Activated CD4-positive, alpha-beta T cell treated with anti-CD3 and anti-CD28 coated beads for 4 hours (primary cell): ENCODE results near the gene DERA.
"Not testable (repeated sequence)": the region's sequence is repeated elsewhere in the genome, so short reads cannot be mapped to it uniquely, and the experiment has no call there.

Experiments
- DNase-seq, 2 donors: peaks; one replicate each; pipeline ENCODE4 v3.0.0-alpha.2; 2020

DERA gene

DNA sequence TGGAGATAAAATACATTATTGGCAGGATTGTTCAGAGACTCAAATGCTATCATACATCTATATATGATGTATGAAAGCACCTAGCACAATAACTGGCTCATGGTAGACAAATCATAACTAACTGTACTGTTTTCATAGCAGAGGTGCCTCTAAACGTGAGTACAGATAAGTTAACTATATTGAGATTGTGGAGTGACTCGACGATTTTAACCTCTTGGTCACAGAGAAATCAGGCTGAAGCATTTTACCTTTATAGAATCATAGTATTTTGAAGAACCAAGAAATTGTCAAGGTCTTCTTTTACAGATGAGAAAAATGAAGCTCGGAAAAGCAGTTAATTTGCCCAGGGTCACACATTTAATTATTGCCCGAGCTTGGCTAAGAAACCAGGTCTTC, 666 bp upstream of the DERA start:
- no peak for DNase-seq

DNA sequence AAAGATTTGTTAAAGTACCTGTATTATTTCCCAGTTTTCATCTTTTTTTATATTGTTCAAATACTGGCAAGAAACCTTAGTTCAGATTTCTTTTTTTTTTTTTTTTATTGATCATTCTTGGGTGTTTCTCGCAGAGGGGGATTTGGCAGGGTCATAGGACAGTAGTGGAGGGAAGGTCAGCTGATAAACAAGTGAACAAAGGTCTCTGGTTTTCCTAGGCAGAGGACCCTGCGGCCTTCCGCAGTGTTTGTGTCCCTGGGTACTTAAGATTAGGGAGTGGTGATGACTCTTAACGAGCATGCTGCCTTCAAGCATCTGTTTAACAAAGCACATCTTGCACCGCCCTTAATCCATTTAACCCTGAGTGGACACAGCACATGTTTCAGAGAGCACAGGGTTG, 799 bp downstream of the DERA start:
- not testable (repeated sequence) for DNase-seq

DNA sequence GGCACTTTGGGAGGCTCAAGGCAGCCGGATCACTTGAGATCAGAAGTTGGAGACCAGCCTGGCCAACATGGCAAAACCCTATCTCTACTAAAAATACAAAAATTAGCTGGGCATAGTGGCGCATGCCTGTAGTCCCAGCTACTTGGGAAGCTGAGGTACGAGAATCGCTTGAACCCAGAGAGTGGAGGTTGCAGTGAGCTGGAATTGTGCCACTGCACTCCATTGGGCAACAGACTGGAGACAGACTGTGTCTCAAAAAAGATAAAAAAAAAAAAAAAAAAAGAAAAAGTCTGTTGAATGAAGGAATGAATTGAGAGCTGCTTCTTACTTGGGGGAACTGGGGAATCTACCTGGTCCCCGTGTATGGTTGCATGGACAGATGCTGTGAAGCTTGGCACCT, 3.0 kb downstream of the DERA start:
- DNase-seq, result not testable (repeated sequence)

DNA sequence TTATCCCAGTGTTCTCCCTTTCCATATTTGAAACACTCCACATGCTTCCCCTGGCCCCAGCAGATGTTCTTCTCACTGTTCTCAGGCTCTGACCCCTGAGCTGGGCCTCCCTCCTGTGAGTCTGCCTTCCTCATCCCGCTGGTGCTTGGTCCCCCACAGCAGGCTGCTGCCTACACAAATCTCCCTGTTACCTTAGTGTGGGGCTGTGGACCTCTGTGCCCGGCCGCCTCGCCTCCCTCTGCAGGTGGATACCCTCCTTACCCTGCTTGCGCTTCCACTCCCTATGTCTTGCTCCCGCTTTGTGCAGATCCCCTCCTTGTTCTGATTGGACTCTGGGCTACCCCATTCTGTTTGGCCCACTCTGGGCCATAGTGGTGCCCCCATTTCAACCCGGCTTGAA, 6.9 kb downstream of the DERA start:
- no peak for DNase-seq

DNA sequence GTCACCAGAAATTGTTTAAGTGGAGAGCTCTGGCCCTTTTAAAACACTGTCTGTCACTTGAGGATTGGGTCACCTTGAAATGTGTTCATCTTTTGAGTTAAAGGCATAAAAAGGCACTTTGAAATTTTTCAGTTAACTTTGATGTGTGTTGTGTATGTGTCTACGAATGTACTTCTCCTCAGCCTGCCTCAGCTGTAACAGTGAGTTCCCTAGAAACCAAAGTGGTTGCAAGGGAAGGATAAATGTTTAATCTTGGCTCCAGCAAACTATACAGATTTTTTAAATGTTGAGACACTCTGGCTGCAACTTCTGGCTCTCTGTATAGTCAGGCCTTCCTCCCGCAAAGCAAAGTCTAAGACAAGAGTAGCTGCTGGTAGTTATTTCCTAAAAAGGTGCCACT, 8.3 kb downstream of the DERA start:
- no peak for DNase-seq

DNA sequence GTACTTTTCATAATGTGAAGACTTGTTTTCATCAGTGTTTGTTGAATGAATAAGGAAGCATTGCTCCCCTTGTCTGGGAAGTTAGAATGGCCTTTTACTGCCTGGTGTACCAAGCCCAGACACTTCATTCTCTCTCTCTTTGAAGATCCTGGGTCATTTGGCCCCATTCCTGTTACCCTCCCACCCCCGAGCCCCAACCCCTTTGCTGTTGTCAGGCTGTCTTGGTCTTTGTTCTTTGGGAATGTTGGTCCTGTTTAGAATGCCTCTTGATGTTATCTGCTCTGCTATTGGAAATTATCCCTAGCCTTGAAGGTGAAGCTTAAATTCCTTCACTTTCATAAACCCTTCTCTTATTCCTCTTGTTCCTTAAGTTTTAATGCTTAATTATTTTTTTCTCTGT, 13.8 kb downstream of the DERA start:
- no peak for DNase-seq

DNA sequence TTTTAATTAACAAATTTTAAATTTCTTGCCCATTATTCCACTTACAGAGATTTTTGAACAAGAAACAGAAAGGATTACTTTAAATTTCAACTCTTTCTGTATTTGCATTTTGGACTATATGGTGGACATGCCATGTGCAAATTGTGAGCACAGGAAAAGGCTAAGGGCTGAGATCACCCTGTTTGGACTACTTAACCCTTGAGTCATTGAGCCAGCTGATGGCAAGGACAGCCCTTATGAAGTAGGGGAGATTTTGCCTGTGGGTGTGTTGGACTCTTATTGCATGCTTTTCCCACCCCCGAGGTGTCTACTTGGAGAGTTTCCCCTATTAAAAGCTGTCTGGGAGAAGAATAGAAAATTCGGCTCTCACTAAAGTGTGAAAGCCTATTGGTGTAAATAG, 17.2 kb downstream of the DERA start:
- no peak for DNase-seq

DNA sequence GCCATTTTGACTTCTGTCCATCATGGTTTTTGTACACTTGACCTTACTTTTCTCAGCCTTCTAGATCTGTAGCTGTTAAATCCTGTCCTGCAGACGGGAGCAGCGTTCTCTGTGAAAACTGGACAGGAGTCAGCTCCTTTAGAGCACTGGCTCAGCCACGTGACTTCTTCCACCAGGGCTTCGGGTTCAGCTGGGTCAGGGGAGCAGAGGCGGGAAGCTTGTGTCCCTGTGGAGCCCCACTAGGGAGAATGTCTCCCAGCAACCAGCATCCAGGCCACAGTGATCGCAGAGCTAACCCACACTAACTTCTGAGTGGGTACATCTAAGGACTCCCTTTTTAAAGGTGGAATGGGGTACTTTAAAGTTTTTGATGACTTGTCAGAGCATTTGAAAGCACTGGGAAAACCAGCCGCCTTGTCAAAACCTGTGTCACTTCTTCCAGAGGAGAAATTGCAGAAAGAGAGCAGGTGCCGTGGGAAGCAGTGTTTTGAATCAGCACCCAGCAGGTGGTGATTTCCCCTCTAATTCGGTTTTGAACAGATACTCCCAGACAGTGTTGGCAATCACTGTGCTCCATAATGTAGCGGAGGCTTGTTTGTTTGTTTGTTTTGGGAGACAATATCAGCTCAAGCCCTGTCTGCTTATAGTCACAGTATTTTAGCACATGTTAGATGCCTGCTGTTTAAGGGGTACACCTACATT, 17.9 kb downstream of the DERA start:
- DNase-seq, result no peak

DNA sequence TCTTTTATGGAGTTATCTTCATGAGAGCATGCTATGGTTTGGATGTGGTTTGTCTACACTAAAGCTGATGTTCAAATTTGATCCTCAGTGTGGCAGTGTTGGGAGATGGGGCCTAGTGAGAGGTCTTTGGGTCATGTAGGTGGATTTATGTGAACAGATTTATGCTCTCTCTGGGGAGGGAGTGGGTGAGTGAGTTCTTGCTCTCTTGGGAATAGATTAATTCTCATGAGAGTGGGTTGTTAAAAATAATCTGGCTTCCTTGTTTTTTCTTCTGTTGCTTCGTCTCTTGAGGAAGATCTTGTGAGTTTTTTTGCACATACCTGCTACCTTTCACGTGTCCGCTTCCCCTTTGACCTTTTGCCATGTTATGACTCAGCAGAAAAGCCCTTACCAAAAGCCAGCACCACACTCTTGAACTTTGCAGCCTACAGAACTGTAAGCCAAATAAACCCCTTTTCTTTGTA, 20.5 kb downstream of the DERA start:
- no peak for DNase-seq

DNA sequence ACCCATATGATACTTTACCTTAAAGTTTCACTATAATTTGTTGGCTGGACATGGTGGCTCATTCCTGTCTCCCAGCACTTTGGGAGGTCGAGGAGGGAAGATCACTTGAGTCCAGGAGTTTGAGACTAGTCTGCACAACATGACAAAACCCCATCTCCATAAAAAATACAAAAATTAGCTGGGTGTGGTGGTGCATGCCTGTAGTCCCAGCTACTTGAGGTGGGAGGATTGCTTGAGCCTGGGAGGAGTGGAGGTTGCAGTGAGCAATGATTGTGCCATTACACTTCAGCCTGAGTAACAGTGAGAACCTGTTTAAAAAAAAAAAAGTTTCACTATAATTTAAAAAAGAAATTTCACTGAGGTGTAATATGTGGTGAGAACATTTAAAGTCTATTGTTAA, 21.2 kb downstream of the DERA start:
- no peak for DNase-seq

DNA sequence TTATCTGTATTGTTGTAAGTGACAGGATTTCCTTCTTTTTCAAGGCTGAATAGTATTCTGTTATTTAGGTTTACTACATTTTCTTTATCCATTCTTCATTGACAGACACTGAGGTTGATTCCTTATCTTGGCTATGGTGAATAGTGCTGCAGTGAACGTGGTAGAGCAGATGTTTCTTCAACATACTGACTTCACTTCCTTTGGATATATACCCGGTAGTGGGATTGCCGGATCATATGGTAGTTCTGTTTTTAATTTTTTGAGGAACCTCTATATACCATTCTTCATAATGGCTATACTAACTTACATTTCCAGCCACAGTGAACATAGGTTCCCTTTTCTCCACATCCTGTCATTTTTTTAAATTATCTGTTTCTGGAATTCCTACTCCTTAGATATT, 21.8 kb downstream of the DERA start:
- no peak for DNase-seq

DNA sequence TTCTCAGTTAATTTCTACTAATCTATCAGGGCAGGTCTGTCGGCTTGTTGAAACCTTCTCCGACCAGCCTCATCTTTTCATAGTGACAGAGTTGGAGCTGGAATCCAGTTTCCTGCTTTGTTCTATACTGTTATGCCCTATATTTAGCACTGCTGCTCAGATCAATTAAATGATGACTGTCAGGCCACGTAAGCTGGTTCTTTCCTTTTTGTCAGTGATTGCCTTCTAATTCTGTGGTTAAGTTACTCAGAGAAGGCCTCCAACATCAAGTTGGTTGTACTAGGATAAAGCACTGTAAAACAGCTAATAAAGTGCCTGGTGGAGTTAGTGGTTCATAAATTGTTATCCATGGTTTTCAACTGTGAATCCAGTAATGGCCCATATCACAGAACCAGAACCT, 22.6 kb downstream of the DERA start:
- no peak for DNase-seq

DNA sequence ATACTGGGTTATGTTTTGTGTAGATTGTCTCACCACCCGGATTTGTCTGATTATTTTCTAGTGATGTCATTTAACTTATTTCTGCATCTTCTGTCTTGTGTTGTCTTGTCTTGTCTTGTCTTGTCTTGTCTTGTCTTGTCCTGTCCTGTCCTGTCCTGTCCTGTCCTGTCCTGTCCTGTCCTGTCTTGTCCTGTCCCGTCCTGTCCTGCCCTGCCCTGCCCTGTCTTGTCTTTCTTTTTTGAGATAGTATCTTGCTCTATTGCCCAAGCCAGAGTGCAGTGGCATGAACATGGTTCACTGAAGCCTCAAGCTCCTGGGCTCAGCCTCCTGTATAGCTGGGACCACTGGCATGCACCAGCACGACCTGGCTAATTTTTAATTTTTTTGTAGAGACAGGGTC, 25.6 kb downstream of the DERA start:
- no peak for DNase-seq

DNA sequence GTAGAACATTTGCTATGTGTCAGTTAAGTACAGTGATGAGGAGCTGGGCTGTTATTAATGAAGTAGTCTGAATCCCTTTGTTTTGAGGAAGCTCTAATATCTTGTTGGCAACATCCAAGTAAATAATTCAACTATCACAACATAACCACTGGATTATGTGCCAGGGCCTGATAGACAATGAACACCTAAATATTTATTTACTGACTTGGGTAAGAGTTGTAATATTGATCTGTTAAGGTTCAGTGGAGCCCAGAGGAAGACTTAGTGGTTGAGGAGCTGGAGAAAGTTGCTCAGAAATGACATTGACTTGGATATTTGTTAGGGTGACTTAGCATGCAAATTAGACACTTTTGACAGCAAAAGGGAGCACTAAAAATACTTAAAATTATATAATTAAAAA, 26.8 kb downstream of the DERA start:
- DNase-seq, result no peak

DNA sequence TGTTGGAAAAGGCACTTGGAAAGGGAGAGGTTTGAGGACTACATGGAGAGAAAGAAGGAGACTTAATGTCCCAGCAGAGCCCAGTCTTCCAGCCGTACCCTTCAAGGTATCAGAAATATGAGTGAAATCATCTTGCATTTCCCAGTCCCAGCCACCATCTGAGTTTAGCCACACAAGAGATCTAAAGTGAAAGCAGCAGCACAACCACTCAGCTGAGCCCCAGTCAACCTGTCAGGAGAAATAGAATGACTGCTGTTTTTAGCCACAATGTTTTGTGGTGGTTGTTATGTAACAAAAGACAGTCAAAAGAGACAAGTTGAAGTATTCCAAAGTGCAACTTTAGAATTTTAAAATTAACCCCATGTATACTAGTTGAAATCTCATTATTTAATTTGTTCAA, 28.0 kb downstream of the DERA start:
- no peak for DNase-seq

DNA sequence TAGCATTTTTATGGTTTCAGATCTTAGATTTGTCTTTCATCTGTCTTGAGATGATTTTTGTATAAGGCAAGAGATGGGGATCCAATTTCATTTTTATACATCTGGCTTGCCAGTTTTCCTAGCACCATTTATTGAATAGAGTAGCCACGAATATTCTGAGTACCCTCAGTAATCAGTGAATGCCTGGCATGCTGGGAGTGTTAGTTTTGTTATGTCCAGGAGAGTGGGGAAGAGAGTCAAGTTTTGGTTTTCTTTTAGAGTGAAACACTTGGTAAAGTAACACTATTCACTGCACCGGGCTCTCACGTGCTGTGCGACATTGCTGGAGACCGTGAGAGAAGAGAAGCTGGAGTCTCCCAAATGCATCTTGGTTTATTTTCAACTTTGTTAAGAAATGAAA, 31.3 kb downstream of the DERA start:
- DNase-seq, result no peak

DNA sequence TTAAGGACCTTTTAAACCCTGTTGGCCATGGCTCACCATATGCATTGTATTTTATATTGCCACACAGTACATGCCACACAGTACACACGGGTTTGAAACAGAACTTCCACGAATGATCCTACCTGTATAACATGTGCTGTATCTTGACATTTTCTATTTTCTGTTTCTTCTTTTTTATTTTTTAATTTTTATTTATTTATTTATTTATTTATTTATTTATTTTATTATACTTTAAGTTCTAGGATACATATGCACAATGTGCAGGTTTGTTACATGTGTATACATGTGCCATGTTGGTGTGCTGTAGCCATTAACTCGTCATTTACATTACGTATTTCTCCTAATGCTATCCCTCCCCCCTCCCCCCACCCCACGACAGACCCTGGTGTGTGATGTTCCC, 32.4 kb downstream of the DERA start:
- DNase-seq, result not testable (repeated sequence)

DNA sequence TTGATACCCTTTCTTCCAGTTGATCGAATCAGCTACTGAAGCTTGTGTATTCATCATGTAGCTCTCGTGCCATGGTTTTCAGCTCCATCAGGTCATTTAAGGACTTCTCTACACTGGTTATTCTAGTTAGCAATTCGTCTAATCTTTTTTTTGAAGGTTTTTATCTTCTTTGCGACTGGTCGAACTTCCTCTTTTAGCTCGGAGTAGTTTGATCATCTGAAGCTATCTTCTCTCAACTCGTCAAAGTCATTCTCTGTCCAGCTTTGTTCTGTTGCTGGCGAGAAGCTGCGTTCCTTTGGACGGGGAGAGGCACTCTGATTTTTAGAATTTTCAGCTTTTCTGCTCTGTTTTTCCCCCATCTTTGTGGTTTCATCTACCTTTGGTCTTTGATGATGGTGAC, 37.3 kb downstream of the DERA start:
- not testable (repeated sequence) for DNase-seq

DNA sequence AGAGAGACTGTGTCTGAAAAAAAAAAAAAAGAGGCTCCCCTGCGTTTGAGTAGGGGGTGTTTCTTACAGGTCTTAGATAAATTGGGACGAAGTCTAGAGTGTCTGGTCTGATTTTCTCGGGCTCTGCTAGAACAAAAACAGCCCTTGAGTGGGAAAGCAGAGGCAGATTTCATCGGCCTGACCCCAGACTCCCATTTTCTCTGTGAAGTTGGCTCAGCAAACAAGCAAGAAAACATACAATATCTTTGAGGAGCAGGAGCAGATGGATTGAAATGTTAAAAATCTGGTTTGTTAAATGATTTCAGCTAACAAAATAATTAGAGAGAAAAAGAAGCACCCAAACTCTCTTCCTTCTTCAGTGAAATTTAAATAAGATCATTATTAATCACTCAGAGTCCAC, 44.1 kb downstream of the DERA start:
- no peak for DNase-seq

DNA sequence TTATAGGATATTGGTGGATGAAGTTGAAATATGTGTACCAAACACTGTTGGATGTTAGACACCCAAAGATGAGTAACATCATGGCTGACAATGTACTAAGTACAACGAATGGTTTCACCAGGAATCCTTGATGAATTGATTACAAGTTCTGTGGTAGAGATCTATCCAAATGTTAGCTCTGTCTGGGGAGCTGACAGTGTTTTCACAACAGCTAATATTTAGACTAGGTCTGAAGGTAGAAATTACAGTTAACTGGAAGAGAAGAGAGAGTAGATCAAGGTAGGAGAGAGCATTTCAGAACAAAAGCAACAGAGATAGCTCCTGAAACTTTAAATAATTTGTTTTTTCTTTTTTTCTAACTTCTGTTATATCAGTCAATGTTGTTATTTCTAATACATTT, 44.9 kb downstream of the DERA start:
- no peak for DNase-seq

DNA sequence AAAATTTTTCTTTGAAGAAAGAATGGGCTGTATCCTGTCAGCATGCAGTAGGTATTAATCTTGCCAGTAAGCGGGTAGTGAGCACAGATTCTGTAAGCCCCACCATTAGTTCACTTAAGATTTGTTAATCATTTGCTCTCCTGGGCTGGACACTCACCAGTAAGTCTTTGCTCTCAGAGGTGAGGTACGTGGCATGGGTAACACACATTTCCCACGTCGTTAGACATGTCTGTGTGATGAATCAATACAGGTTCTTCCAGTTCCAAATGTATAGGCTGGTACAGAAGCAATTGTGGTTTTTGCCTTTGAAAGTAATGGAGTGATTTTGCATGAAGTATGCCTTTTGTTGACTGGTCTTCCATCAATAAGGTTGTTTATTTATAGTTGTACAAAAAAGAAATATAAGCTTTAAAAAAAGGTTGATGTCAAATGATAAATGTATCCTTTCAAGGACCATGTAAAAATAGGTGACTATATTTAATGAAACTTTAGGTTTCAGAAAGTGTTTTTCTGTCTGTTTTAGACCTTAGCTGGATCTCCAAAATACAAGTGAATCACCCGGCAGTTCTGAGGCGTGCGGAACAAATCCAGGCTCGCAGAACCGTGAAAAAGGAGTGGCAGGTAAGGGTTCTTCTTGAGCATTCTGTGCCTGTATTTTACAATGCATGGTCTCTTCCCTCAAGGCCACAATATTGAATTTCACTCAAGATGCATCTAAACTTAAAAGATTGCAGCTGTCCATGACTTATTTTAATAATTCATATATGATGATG, 45.5 kb downstream of the DERA start:
- no peak for DNase-seq

DNA sequence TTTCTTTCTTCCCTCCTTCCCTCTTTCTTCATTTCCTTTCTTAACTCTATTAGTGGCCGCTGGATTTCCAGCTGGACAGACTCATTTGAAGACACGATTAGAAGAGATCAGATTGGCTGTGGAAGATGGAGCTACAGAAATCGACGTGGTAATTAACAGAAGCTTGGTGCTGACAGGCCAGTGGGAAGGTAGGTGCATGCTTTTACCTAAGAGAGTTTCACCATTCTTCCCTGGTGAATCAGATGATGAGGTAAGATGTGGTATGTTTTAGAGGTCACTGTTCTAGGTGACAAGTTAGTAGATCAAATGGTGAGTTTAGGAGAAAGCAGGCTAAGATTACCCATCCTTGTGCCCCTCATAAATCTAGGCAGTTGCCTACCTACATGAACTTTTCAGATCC, 51.6 kb downstream of the DERA start:
- DNase-seq, result no peak

DNA sequence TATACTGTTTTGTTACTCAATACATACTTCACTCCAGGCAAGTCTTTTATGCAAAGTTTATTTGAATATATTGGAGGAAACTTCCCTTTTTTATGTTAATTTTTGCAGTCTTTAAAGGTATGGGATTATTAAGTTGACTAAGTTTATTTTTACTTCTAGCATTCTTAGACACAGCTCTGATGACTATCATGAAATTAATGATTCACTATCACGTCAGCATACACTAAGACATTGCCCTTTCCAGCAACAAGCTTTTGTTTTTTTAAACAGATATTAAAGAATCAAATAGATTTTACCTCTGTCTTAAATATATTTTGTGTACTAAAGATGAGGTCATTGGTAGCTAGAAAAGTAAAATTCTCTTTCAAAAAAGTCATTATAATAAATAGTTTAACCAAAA, 52.1 kb downstream of the DERA start:
- DNase-seq, result no peak

DNA sequence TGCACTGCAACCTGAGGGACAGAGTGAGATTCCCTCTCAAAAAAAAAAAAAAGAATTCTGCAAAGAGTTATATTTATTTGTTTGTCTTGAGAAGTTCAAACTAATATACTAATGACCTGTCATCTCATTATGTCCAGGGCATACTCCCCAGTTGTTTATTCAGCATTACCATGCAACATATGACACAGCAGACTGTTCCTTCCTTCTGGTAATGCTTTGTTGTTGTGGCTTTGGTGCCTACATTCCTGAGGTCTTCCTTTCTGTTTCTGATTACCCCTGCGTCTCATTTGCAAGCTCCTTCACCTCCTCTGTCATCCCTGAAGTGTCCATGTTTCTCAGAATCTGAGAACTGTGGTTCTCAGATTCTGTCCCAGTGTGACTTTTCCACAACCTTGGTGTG, 55.3 kb downstream of the DERA start:
- DNase-seq, result no peak

DNA sequence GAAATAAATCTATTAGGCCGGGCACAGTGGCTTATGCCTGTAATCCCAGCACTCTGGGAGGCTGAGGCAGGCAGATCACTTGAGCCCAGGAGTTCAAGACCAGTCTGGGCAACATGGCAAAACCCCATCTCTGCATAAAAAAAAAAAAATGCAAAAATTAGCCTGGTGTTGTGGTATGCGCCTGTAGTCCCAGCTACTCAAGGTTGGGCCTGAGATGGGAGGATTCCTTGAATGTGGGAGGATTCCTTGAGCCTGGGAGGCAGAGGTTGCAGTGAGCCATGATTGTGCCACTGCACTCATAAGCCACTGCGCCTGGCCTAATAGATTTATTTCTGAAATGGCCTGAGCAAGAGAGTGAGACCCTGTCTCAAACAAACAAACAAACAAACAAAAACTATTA, 55.9 kb downstream of the DERA start:
- DNase-seq, result not testable (repeated sequence)
